Measurements from ENCODE around the gene MAST4. TPM values are rescaled to one million over a fixed set of nuclear protein-coding genes. Genes with fewer than 3 reads are reported as not detected.

MAST4 gene
- total and polyA plus RNA-seq, 8 donors, result 5.9 to 29.7 (median 10.0) TPM

DNA sequence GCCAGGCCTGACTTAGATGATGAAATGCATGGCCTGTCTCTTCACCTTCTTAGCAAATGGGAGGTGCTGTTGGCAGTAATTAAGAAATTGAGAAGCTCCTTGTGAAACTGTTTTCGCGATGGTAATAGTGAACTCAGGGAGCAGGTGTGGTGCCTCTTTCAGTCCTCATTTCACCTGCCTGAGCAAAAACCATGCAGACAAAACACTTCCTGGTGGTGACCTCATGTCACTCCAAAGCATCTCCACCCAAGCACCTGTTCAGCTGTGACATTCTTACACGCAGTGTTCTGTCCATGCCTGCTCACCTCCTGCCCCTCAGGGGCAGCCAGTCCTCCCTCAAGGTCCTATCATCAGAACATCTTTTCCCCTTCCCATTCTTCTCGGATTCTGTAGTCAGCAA lies 453.9 kb downstream of the MAST4 start:
- no peaks in the 10 kb centered on the region for H3K27me3 ChIP-seq
- H3K9me3 ChIP-seq, result no peaks in the 10 kb centered on the region
- TF ChIP-seq, protein P1, sequence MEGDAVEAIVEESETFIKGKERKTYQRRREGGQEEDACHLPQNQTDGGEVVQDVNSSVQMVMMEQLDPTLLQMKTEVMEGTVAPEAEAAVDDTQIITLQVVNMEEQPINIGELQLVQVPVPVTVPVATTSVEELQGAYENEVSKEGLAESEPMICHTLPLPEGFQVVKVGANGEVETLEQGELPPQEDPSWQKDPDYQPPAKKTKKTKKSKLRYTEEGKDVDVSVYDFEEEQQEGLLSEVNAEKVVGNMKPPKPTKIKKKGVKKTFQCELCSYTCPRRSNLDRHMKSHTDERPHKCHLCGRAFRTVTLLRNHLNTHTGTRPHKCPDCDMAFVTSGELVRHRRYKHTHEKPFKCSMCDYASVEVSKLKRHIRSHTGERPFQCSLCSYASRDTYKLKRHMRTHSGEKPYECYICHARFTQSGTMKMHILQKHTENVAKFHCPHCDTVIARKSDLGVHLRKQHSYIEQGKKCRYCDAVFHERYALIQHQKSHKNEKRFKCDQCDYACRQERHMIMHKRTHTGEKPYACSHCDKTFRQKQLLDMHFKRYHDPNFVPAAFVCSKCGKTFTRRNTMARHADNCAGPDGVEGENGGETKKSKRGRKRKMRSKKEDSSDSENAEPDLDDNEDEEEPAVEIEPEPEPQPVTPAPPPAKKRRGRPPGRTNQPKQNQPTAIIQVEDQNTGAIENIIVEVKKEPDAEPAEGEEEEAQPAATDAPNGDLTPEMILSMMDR (IDR thresholded peaks at IDR 0.05), result no peak
- intact Hi-C loops (cut with DNase I), result no loop called here
- no peaks in the 10 kb centered on the region for H3K36me3 ChIP-seq
- peaks cover 0 to 13% (median 4%) of the 10 kb centered on the region in 3 donors for H3K4me1 ChIP-seq
- ATAC-seq (peak in 2 of 4 donors; percentile 32 to 54), DNase-seq (no peak), FAIRE-seq (no peak)
- no peak overlapping the region for H3K27ac ChIP-seq
- no peak overlapping the region for H3K4me3 ChIP-seq
- WGBS, 2 donors, result 81 to 85% methylated on average over 4 of the region's 4 CpGs

DNA sequence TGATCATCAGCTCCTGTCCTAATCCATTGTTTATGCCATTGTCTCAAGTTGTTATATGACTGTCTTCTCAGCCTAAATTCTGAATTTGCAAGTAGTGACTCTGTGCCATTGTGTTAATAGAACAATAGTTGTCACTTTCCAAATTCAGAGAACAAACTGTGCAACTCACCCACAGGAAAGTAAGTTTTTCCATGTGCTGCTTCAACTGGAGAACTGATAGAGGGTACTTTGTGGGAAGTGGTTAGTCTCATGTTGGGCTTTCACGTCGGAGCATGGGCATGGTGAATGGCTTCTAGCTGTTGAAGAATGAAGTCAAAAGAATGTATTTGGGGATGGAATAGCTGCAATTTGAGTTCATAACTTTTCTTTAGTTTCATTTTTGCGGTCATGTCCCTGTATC lies 454.4 kb downstream of the MAST4 start:
- peaks cover 0 to 13% (median 4%) of the 10 kb centered on the region in 3 donors for H3K4me1 ChIP-seq
- FAIRE-seq (no peak), ATAC-seq (no peak), DNase-seq (no peak)
- WGBS, 2 donors, result 88 to 92% methylated on average over 3 of the region's 3 CpGs
- TF ChIP-seq, protein P1 (IDR thresholded peaks at IDR 0.05), result no peak
- H3K9me3 ChIP-seq, result no peaks in the 10 kb centered on the region
- intact Hi-C loops (cut with DNase I), result no loop called here
- no peak overlapping the region for H3K27ac ChIP-seq
- no peaks in the 10 kb centered on the region for H3K27me3 ChIP-seq
- H3K36me3 ChIP-seq, result no peaks in the 10 kb centered on the region
- no peak overlapping the region for H3K4me3 ChIP-seq

DNA sequence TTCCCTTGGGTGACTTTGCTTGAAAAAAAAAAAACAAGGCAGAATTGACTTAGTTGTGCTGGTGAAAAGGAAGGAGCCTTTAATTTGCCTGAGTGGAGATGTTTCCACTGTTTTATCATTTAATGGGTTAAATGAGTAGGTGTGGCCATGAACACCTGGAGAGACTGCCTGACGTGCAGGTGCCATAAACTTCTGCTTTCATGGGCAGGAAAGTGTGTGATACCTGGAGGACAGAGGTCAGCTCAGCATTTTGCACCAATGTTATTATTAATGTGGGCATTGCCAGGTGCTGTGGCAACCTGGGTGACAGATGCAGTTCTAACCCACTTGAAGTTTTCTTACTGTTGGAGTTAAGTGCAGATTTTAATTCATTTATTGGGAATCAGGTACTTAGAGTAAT lies 455.0 kb downstream of the MAST4 start:
- DNase-seq, result no peak
- TF ChIP-seq, protein P1 (IDR thresholded peaks at IDR 0.05), result no peak
- H3K4me3 ChIP-seq, result no peak overlapping the region
- ATAC-seq, result peak in 2 of 4 donors; percentile 35 to 46
- peaks cover 0 to 9% (median 1%) of the 10 kb centered on the region in 3 donors for H3K4me1 ChIP-seq
- intact Hi-C loops (cut with DNase I), result no loop called here
- WGBS, 2 donors, result 11 to 14% methylated on average over 1 of the region's 1 CpG
- H3K9me3 ChIP-seq, result no peaks in the 10 kb centered on the region
- no peak for FAIRE-seq
- H3K27ac ChIP-seq, result no peak overlapping the region
- H3K36me3 ChIP-seq, result peaks cover 0 to under 1% (median 0%) of the 10 kb centered on the region in 3 donors
- no peaks in the 10 kb centered on the region for H3K27me3 ChIP-seq

DNA sequence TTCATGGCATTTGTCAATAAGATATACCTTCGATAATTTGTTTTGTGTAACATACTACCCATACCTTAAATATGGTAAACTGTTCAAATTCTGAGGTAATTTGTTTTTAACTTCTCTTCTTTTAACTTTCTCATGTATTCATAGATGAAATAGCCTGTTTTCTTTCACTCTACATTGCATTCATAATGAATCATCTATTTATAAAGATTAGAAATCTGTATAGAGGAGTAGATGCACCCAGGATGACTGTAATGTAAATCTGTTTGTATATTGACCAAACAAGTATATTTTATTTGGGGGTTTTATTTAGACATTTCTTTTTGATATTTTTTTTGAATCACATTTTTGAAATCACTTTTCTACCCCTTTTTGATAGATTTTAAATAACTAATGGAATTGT lies 455.8 kb downstream of the MAST4 start:
- DNase-seq (no peak), FAIRE-seq (no peak), ATAC-seq (no peak)
- no peak overlapping the region for H3K4me3 ChIP-seq
- no peak overlapping the region for H3K27ac ChIP-seq
- intact Hi-C loops (cut with DNase I), result no loop called here
- H3K9me3 ChIP-seq, result no peaks in the 10 kb centered on the region
- peaks cover 0 to 2% (median 0%) of the 10 kb centered on the region in 3 donors for H3K4me1 ChIP-seq
- peaks cover 0 to 4% (median 0%) of the 10 kb centered on the region in 3 donors for H3K36me3 ChIP-seq
- TF ChIP-seq, protein P1 (IDR thresholded peaks at IDR 0.05), result no peak
- 43 to 49% methylated on average over 1 of the region's 1 CpG for WGBS, 2 donors
- no peaks in the 10 kb centered on the region for H3K27me3 ChIP-seq

DNA sequence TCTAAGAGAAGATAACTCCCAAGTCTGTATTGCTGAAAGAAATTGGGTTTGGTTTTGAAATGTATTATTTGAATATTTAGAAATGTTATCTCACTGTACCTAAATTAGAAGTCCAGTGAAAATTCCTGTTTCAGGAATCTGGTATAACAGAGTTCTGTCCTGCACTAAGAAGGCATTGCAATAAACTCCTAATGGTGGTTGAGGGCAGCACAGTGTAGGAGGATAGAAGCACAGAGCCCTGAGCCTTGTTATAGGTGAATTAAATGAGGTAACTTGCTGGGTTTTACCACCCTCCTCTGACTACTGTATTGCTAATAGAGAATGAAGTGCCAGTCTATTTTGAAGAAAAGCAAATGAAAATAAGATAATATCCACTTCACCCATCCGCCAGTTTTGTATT lies 457.0 kb downstream of the MAST4 start:
- no peaks in the 10 kb centered on the region for H3K27me3 ChIP-seq
- 85 to 88% methylated on average over 1 of the region's 1 CpG for WGBS, 2 donors
- H3K9me3 ChIP-seq, result no peaks in the 10 kb centered on the region
- DNase-seq, result no peak
- no peak overlapping the region for H3K27ac ChIP-seq
- peak in 1 of 4 donors; percentile 17 for ATAC-seq
- H3K4me1 ChIP-seq, result no peaks in the 10 kb centered on the region
- intact Hi-C loops (cut with DNase I), result no loop called here
- no peak for FAIRE-seq
- peaks cover 0 to 4% (median 0%) of the 10 kb centered on the region in 3 donors for H3K36me3 ChIP-seq
- TF ChIP-seq, protein P1 (IDR thresholded peaks at IDR 0.05), result no peak
- H3K4me3 ChIP-seq, result no peak overlapping the region

Measured in pancreas (tissue), 10 donors.